Epithelial cell of proximal tubule (primary cell): ENCODE measurements around the gene PTPRN2. TPM values are rescaled to one million over a fixed set of nuclear protein-coding genes. Genes with fewer than 3 reads are reported as not detected.

ENCODE experiments used
- DNase-seq: peaks from one replicate; pipeline ENCODE4 v3.0.0-alpha.2; 2011; ENCODE audit warnings: low read depth
- H3K4me3 ChIP-seq: 2 replicates; pipeline ENCODE4 v1.5.1; 2011; ENCODE audit warnings: low read depth, mild to moderate bottlenecking, low read length
- total RNA-seq: library from RNA; depleted of rRNA; stranded (reverse); fragments of >200 nt; gene quantifications from 2 replicates; pipeline ENCODE4 v1.2.3, GENCODE V29; 2015
- TF ChIP-seq, protein P1 (sequence below): conservative IDR thresholded peaks from 2 replicates; pipeline ENCODE4 v1.5.1; 2012; ENCODE audit warnings: low read depth, mild to moderate bottlenecking, low read length

The PTPRN2 gene
- total RNA-seq, 1 donor from 2014 or later, result 2.8 TPM

DNA sequence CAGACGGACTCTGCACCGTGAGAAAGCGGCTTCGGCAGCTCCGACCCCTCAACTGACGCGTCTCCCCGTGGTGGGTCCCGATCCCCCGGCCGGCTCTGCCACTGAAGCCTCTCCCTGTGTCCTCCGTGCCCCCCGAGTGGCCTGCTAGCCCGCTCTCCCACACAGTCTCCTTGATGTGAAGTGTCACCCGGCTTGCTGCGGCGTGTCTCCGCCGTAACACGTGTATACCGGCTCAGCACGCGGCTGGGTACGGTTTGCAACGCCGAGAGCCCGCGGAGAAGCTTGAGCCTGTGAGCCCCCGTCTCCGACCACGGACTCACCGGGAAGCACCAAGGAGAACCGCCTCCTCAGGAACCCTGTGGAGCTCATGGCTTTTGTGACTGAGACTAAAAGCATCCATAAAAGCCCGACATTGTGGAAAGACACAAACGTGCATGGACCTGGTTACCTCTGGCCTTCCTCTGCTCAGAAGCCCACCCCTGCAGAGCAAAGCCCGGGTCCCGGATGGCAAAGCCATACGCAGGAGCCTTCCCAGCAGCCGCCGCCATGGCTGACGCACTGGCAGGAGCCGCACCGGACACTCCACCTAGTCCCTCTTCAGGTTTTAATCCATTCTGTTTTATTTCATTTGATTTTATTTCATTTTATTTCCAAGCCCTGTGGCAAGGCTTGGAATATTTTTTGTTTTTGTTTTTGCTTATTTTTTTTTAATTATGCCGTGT, 17.0 kb downstream of the PTPRN2 start:
- DNase-seq, result no peak
- TF ChIP-seq, protein P1, sequence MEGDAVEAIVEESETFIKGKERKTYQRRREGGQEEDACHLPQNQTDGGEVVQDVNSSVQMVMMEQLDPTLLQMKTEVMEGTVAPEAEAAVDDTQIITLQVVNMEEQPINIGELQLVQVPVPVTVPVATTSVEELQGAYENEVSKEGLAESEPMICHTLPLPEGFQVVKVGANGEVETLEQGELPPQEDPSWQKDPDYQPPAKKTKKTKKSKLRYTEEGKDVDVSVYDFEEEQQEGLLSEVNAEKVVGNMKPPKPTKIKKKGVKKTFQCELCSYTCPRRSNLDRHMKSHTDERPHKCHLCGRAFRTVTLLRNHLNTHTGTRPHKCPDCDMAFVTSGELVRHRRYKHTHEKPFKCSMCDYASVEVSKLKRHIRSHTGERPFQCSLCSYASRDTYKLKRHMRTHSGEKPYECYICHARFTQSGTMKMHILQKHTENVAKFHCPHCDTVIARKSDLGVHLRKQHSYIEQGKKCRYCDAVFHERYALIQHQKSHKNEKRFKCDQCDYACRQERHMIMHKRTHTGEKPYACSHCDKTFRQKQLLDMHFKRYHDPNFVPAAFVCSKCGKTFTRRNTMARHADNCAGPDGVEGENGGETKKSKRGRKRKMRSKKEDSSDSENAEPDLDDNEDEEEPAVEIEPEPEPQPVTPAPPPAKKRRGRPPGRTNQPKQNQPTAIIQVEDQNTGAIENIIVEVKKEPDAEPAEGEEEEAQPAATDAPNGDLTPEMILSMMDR, result no peak
- no peak overlapping the region for H3K4me3 ChIP-seq

DNA sequence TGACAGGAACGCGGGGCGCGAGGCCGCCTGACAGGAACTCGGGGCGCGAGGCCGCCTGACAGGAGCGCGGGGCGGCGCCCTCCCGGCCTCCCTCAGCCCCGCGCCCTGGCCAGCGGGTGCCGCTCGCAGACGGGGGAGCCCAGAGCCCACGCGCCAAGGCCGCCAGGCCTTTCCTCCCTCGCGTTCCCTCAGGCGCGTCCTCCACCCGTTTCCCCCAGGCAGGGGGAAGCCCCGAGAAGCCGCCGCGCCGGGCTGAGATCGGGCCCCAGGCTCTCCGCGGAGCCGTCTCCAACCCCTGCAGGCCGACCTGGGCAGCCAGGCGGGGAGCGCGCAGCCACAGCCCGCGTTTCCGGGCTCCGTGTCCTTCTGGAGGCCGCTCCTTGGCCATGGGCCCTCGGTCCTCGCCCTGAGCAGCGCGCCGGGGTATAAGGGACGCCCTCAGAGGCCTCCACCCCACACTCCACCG, 17.7 kb downstream of the PTPRN2 start:
- no peak overlapping the region for H3K4me3 ChIP-seq
- TF ChIP-seq, protein P1, result no peak
- no peak for DNase-seq

DNA sequence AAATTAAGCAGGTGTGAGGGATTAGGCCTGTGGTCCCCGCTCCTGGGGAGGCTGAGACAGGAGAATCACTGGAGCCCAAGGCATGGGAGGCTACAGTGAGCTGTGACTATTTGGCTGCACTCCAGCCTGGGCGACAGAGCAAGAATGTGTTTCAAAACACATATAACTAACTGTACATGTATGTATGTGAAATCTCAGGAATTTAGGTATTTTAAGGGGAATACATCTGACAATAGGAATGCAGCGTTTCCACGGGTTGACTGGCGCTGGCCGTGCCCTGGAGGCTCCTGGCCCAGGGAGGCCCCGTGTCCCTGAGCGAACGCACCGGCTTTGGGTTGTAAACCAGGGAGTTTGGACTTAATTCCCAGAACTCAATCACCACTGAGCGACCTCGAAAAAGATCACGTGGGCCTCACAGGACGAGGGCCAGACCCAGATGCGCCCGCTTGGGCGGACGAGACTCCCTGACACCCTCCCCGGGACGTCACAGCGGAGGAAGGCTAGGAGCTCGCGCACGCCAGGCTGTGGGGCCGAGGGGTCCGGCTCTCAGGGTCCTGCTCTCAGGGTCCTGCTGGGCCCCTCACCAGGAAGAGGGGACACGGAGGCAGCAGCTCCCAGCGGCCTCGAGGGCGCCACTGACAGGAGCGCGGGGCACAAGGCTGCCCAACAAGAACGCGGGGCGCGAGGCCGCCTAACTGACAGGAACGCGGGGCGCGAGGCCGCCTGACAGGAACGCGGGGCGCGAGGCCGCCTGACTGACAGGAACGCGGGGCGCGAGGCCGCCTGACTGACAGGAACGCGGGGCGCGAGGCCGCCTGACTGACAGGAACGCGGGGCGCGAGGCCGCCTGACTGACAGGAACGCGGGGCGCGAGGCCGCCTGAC, 18.4 kb downstream of the PTPRN2 start:
- TF ChIP-seq, protein P1, result no peak
- DNase-seq, result no peak
- no peak overlapping the region for H3K4me3 ChIP-seq

DNA sequence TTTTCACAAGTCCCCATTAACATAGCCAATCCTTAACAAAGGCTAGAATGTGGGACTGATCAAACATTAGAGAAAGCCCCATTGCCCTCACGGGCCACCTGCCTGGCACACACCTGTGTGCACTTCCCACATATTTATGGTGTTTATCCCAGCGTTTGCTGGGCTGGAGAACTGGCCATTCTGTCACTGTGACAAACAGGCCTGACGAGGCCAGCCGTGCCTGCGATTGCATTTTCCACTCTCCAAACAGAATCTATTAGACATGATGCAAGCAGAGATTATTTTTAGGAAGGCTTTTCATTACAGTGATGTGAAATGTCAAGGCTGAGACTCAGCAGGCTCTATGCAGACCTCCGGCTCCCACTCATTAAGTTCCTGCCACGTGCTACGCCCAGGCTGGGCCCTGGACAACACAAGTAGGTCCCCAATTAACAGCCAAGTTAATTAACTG, 20.4 kb downstream of the PTPRN2 start:
- DNase-seq, result no peak
- TF ChIP-seq, protein P1, result no peak
- H3K4me3 ChIP-seq, result no peak overlapping the region

DNA sequence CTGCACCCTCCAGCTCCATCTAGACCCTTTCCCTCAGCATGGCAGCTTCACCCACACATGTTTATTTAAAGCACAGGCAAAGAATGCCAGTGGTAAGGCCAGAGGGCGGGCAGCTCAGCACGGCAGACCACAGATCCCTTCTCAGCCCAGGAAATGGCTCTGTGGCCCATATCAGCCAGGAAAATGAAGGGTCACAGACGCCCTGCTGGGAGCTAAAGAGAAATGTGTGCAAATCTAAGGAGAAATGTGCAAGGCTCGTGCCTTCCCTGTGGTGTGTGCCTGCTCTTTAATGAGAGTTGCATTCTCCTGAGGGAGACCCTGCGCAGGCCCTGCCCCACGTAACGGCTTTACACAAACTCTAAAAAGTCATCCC, 23.0 kb downstream of the PTPRN2 start:
- no peak overlapping the region for H3K4me3 ChIP-seq
- TF ChIP-seq, protein P1, result no peak
- no peak for DNase-seq

DNA sequence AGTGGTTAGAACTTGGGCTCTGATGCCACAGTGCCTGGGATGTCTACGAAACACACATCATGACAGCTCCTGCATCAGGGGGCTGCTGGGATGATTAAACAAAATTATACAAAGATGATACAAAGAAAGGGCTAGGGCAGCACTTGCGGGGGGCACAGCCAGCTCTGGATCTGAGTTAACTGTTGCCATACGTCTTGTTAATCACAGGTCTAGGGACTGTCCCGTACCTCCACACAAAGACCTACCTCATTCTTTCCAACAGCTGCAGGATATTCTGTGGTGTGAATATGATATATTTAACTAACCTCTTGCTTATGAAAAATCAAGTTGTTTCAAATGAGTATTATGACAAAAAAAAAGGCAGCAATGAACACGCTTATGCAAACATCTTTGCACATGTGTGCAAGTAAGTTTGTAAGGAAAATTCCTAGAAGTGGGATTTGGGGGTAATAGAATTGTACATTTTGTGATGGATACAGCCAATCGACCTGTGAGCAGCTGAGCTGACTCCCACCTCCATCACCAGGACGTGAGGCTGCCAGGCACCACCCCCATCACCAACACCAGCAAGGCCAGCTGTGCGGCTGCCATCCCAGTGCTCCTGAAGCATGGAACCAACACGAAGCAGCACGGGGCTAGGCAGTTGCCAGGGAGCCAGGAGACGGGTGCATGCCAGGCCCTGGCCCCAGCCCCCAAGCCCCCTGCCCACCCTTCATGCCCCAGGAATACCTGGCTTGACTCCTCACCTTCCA, 23.5 kb downstream of the PTPRN2 start:
- H3K4me3 ChIP-seq, result no peak overlapping the region
- DNase-seq, result no peak
- TF ChIP-seq, protein P1, result no peak
